KMS-11 (cell line): Measurements from ENCODE around the gene PTPN18.
A peak's percentile ranks its signal among the peaks of the same experiment; 100 is the strongest.
"Not testable (repeated sequence)": the region's sequence is repeated elsewhere in the genome, so short reads cannot be mapped to it uniquely, and the experiment has no call there.

Experiments
- H2AFZ ChIP-seq: fragments of 200-600 bp; sonication (generic); 2 replicates; pipeline ENCODE4 v1.6.1; 2016; ENCODE audit warnings: antibody characterized with exemption, mixed run types, low read depth
- H3K27ac ChIP-seq: fragments of 200-600 bp; sonication (generic); 2 replicates; pipeline ENCODE4 v1.6.1; 2016; ENCODE audit warnings: mild to moderate bottlenecking, mixed run types
- H3K27me3 ChIP-seq: fragments of 200-600 bp; sonication (generic); 2 replicates; pipeline ENCODE4 v1.6.1; 2017; ENCODE audit warnings: mild to moderate bottlenecking, low read depth, mixed run types, moderate library complexity; ENCODE audit not compliant: insufficient read depth
- H3K36me3 ChIP-seq: fragments of 200-600 bp; sonication (generic); 2 replicates; pipeline ENCODE4 v1.6.1; 2017; ENCODE audit warnings: mild to moderate bottlenecking, mixed run types; ENCODE audit not compliant: insufficient read depth
- H3K4me1 ChIP-seq: fragments of 200-600 bp; sonication (generic); 2 replicates; pipeline ENCODE4 v1.6.1; 2016; ENCODE audit warnings: mild to moderate bottlenecking, low read depth, mixed run types; ENCODE audit not compliant: poor library complexity, severe bottlenecking
- H3K4me2 ChIP-seq: fragments of 200-600 bp; sonication (generic); 2 replicates; pipeline ENCODE4 v1.7.0; 2016; ENCODE audit warnings: mild to moderate bottlenecking, mixed run types
- H3K4me3 ChIP-seq: fragments of 200-600 bp; sonication (generic); IDR thresholded peaks from 2 replicates; pipeline ENCODE4 v1.6.1; 2017; ENCODE audit warnings: low read depth, low read length, mixed read lengths; ENCODE audit not compliant: insufficient read depth
- H3K79me2 ChIP-seq: fragments of 200-600 bp; sonication (generic); 2 replicates; pipeline ENCODE4 v1.6.1; 2016; ENCODE audit warnings: low read depth, mixed run types; ENCODE audit not compliant: insufficient read depth
- H3K9ac ChIP-seq: fragments of 200-600 bp; sonication (generic); 2 replicates; pipeline ENCODE4 v1.6.1; 2016; ENCODE audit warnings: mild to moderate bottlenecking, mixed run types
- H4K20me1 ChIP-seq: fragments of 200-600 bp; sonication (generic); 2 replicates; pipeline ENCODE4 v1.6.1; 2016; ENCODE audit warnings: mild to moderate bottlenecking, mixed run types; ENCODE audit not compliant: insufficient read depth
- TF ChIP-seq, protein P1 (sequence below): fragments of 200-600 bp; sonication (generic); conservative IDR thresholded peaks from 2 replicates; pipeline ENCODE4 v1.6.1; 2017; ENCODE audit warnings: low read depth, mild to moderate bottlenecking, antibody characterized with exemption, low read length, moderate library complexity, mixed read lengths

Gene PTPN18

DNA sequence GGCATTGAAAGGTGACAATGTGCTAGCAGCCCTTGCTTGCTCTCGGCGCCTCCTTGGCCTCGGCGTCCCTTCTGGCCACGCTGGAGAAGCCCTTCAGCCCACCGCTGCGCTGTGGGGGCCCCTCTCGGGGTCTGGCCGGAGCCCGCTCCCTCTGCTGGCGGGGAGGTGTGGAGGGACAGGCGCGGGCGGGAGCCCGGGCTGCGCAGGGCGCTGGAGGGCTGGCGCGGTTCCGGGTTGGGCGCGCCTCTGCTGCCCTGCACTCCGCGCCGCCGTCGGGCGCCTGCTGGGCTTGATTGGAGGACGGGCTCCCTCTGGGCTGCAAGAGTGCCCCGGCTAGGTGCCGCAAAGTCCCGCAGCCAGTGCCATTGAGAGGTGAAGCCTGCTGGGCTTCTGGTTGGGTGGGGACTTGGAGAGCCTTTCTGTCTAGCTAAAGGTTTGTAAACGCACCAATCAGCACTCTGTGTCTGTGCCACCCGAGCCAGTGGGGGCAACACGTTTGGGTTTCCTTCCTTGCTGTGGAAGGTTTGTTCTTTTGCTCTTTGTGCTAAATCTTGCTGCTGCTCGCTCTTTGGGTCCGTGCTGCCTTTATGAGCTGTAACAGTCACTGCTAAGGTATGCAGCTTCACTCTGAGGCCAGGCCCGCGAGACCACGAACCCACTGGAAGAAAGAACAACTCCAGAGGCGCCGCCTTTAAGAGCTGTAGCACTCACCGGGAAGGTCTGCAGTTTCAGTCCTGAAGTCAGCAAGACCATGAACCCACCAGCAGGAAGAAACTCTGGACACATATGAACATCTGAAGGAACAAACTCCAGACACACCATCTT is 27.9 kb upstream of the PTPN18 start:
- no peaks in the 10 kb centered on the region for H3K79me2 ChIP-seq
- no peak overlapping the region for H3K9ac ChIP-seq
- H2AFZ ChIP-seq: no peak overlapping the region
- no peak overlapping the region for H3K4me2 ChIP-seq
- H3K27ac ChIP-seq: no peak overlapping the region
- TF ChIP-seq, protein P1, sequence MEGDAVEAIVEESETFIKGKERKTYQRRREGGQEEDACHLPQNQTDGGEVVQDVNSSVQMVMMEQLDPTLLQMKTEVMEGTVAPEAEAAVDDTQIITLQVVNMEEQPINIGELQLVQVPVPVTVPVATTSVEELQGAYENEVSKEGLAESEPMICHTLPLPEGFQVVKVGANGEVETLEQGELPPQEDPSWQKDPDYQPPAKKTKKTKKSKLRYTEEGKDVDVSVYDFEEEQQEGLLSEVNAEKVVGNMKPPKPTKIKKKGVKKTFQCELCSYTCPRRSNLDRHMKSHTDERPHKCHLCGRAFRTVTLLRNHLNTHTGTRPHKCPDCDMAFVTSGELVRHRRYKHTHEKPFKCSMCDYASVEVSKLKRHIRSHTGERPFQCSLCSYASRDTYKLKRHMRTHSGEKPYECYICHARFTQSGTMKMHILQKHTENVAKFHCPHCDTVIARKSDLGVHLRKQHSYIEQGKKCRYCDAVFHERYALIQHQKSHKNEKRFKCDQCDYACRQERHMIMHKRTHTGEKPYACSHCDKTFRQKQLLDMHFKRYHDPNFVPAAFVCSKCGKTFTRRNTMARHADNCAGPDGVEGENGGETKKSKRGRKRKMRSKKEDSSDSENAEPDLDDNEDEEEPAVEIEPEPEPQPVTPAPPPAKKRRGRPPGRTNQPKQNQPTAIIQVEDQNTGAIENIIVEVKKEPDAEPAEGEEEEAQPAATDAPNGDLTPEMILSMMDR: no peak
- no peaks in the 10 kb centered on the region for H3K4me1 ChIP-seq
- H4K20me1 ChIP-seq: no peaks in the 10 kb centered on the region
- H3K4me3 ChIP-seq: no peak overlapping the region
- H3K27me3 ChIP-seq: no peaks in the 10 kb centered on the region
- H3K36me3 ChIP-seq: no peaks in the 10 kb centered on the region

DNA sequence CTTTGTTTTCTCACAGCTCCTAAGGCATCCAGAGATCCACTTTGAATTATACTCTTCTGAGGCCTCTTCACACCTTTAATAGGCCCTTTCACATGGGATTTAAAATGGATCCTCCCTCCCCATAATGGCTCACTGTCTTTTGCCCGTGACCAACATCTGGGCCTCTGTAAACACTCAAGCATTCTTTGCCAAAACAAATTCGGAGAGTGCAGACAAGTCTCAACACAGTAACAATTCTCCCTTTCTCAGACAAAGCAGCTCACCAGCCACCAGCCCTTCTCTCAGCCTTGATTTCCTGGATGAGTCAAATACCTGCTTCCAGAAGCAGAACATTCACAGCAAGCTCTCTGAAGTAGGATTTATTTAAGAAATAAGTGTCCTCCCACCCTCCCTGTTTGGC is 27.1 kb upstream of the PTPN18 start:
- no peaks in the 10 kb centered on the region for H3K36me3 ChIP-seq
- H3K4me3 ChIP-seq: no peak overlapping the region
- no peaks in the 10 kb centered on the region for H3K4me1 ChIP-seq
- no peaks in the 10 kb centered on the region for H3K27me3 ChIP-seq
- TF ChIP-seq, protein P1: no peak
- H2AFZ ChIP-seq: no peak overlapping the region
- H3K27ac ChIP-seq: no peak overlapping the region
- H4K20me1 ChIP-seq: no peaks in the 10 kb centered on the region
- no peaks in the 10 kb centered on the region for H3K79me2 ChIP-seq
- no peak overlapping the region for H3K4me2 ChIP-seq
- H3K9ac ChIP-seq: no peak overlapping the region

DNA sequence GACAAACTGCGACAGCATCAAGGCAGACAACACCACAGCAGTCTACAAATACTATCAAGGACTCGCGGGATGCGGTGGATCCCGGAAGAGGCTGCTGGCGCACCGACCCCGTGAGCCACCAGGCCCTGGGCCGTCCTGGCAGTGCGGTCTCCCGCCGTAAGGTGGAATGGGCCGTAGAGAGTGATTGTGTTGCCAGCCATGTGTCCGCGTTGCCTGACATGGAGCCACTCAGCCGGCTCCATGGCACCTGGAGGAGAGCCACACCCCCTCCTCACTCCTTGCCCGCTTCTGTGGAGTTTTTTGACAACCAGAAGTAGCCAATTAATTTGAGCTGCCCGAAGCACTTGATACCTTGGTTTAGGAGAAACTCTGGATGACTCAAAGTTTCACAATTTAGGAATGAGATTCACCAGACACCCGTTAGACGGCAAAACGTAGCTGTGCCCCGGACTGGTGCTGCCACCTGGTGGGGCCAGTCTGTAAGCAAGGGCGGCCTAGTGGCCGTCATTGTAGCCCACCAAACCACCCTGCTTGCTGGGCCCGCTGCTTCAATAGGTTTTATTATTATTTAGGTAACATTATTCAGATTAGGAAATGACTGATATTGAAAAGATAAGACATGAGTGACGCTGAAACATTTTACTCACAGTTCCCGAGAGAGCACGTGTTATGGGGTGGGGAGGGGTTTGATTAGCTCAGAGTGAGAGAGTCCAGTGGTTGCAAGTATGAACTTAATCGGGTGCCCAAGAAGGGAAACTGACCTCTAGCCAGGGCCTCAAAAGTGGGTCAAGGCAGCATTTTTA is 23.4 kb upstream of the PTPN18 start:
- Histone ChIP-seq H3K4me2 (no peak overlapping the region), H3K27me3 (no peaks in the 10 kb centered on the region), H3K4me1 (no peaks in the 10 kb centered on the region), H3K27ac (no peak overlapping the region), H4K20me1 (no peaks in the 10 kb centered on the region), H2AFZ (no peak overlapping the region), H3K4me3 (no peak overlapping the region), H3K79me2 (no peaks in the 10 kb centered on the region), H3K9ac (no peak overlapping the region), H3K36me3 (no peaks in the 10 kb centered on the region)
- TF ChIP-seq, protein P1: peak; percentile 66

DNA sequence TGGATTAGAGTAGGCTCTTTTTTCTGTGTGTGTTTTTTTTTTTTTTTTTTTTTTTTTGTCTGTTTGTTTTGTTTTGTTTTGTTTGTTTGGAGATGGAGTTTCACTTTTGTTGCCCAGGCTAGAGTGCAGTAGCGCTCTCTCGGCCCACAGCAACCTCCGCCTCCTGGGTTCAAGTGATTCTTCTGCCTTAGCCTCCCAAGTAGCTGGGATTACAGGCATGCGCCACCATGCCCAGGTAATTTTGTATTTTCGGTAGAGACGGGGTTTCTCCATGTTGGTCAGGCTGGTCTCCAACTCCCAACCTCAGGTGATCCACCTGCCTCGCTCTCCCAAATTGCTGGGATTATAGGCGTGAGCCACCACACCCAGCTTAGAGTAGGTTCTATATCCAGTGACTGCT is 22.6 kb upstream of the PTPN18 start:
- H2AFZ ChIP-seq, H3K79me2 ChIP-seq, H3K27me3 ChIP-seq, H3K9ac ChIP-seq, H4K20me1 ChIP-seq, H3K4me2 ChIP-seq, H3K27ac ChIP-seq, H3K4me3 ChIP-seq, H3K4me1 ChIP-seq, H3K36me3 ChIP-seq: not testable (repeated sequence)
